GM19025 (cell line): ENCODE results near the gene MIAT.
"Not testable (repeated sequence)": the region's sequence is repeated elsewhere in the genome, so short reads cannot be mapped to it uniquely, and the experiment has no call there.

Experiments
- ATAC-seq: cut with Tn5 transposase; IDR thresholded peaks from one replicate; pipeline ENCODE4 v1.9.1; 2021; ENCODE audit warnings: mild to moderate bottlenecking, low read depth, moderate library complexity; ENCODE audit not compliant: unreplicated experiment

The MIAT gene

GRCh38 chr22:26690654-26691376, 33.4 kb downstream of the MIAT start:
- ATAC-seq, result no peak

DNA sequence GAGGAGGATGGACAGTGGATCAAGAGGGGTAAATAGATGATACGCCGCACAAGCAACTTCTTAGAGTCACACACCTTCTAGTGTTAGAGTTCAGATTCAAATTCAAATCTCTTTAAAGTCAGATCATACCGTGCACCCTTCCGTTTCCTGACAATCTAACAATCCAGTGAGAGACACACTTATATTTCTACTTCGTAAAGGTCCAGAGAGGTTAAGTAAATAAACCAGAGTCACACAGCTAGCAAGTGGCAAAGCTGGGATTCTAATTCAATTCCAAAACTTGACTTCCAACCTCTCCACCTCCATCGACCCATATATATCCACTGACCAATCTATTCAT, 34.0 kb downstream of the MIAT start:
- no peak for ATAC-seq

DNA sequence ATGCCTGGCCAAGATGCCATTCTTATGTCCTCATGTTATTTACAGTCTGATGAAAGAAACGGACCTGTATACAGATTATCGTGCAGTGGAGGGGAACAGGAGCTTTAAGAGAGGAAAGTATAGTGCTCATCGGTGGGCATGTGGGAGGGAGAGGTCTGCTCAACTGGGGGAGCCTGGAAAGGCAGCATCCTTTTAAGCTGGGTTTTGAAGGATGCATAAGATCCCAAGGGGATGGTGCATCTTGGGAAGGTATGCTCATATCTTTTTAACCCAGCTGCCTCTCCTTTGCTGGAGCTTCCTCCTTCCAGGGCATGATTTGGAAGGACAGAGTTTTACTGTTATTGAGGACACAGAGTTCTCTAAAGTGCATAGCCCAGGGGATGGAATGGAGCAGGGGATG, 34.8 kb downstream of the MIAT start:
- no peak for ATAC-seq

DNA sequence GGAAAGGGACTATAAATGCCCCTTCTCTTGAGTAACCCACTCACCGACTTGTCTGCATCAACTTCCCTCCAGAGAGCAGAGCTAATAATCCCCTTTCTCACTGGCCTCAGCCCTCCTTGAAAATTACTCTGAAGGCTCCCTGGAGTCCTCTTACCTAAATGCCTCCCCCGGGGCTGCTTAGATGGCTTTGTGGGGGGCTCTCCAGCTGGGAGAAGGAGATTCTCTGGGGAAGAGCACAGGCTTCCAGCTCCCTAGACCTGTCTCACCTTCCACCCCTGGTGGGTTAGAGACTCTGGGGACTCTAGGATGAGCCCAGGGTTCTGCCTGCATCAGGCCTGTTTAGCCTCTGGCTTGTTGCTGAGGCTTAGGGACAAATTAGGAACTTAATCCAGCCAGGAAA, 39.8 kb downstream of the MIAT start:
- ATAC-seq, result no peak

DNA sequence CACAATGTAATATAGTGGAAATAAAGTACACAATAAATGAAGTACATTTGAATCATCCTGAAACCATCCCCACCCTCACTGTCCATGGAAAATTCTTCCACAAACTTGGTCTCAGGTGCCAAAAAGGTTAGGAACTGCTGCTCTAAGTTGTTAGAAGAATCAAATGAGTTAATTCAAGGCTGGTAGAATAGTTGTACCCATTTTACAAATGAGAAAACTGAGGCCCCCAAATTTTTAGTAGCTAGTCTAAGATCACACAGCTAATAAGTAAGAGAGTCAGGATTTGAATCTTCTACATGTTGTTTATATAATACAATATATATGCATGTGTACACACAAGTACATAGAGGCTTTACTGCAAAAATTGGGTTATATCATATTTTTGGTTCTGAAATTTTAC, 43.1 kb downstream of the MIAT start:
- no peak for ATAC-seq

GRCh38 chr22:26700886-26701285, 43.5 kb downstream of the MIAT start:
- ATAC-seq, result no peak

- ATAC-seq, result no peak
These were observed 43.9 kb downstream of the MIAT start for GRCh38 chr22:26701323-26701722.

- no peak for ATAC-seq
These were observed 45.8 kb downstream of the MIAT start for GRCh38 chr22:26702906-26703830.

DNA sequence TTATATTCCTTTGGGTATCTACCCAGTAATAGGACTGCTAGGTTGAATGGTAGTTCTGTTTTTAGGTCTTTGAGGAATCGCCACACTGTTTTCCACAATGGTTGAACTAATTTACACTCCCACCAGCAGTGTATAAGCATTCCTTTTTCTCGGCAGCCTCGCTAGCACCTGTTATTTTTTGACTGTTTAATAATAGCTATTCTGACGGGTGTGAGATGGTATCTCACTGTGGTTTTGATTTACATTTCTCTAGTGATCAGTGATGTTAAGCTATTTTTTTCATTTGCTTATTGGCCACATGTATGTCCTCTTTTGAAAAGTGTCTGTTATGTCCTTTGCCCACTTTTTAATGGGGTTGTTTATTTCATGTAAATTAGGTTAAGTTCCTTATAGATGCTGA, 48.0 kb downstream of the MIAT start:
- ATAC-seq, result not testable (repeated sequence)

- no peak for ATAC-seq
These were observed 49.7 kb downstream of the MIAT start for GRCh38 chr22:26707090-26707489.

DNA sequence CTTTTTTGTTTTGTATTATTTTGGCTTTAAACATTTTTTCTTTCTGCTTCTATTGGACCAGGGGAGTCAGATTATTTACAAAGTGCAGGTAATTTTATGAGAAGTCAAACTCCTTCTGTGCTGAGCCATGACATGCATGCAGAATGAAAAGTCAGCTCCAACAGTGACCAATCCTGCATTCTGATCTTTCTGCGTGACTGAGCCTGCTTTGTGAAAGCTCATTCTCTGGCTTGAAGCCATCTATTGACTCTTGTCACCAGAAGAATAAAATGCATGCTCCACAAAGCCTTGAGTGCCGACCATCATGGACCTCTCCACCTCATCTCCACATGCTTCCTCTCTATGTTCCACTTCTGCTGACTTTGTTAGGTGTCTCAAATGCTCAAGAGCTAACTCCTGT, 50.2 kb downstream of the MIAT start:
- ATAC-seq, result no peak

GRCh38 chr22:26708256-26709009, 51.0 kb downstream of the MIAT start:
- ATAC-seq, result no peak

DNA sequence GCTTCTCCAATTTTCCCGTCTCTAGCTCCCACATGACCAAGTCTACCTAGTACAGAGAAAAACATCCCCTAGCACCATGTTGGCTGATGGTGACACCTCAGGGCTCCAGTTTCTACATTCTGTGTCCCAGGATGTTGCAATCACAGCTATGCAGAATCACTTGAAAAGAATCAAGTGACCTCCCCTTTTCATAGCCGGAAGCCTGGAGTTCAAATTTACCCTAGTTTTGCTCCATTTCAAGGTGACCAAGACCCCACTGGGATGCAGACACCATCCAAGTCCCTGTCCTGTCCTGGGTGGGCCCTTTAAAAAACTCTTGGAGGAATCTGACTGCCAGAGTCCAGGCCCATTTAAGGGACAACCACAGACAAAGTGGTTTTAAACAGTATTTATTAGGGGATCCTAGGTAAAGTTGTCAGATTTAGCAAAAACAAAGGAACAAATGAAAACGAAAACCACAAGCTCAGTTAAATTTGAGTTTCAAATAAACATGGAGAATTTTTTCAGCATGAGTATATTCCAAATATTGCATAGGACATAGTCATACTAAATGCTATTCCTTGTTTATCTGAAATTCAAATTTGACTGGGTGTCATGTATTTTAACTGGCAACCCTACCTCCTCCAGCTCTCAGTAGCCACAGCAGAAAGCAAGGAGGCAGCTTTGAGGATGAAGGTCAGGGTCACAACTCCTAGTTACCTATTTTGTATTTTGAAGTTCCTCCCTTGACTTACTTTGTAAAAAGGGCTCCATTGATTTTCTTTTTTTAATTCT, 52.4 kb downstream of the MIAT start:
- no peak for ATAC-seq

- no peak for ATAC-seq
These were observed 54.0 kb downstream of the MIAT start for GRCh38 chr22:26711205-26711963.

DNA sequence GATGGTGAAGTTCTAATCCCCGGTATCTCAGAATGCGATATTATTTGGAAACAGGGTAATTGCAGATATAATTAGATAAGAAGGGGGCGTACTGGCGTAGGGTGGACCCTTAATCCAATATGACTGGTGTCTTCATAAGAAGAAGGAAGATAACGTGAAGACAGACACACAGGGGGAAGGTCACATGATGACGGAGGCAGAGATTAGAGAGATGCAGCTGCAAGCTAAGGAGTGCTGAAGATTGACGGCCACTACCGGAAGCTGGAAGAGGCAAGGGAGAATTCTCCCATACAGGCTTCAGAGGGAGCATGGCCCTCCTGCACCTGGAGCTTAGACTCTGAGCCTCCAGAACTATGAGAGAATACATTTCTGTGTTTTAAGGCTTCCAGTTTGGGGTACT, 54.8 kb downstream of the MIAT start:
- ATAC-seq, result no peak

GRCh38 chr22:26713823-26714449, 56.5 kb downstream of the MIAT start:
- no peak for ATAC-seq

- no peak for ATAC-seq
These were observed 57.6 kb downstream of the MIAT start for GRCh38 chr22:26714971-26715370.

DNA sequence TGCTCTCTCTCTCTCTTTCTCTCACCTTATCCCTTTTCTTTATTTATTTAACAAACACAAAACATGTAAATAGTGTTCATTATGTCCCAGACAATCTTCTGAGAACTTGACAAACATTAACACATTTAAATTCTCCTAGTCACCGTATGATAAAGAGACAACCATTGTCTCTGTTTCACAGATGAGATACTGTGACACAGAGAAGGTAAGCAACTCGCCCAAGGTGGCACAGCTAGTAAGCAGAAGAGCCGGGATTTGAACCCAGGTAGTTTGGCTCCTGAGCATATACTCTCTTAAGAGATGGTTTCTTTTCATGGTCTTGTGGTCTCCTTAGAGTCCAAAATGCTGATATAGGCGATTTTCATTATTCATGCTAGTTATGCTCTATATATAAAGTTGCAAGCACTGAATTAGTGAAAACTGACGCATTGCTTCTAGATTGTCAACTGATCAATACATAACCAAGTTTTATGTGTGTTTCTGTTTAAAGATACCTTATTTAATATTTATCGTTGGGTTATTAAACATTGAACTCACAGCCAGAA, 58.1 kb downstream of the MIAT start:
- ATAC-seq, result no peak

DNA sequence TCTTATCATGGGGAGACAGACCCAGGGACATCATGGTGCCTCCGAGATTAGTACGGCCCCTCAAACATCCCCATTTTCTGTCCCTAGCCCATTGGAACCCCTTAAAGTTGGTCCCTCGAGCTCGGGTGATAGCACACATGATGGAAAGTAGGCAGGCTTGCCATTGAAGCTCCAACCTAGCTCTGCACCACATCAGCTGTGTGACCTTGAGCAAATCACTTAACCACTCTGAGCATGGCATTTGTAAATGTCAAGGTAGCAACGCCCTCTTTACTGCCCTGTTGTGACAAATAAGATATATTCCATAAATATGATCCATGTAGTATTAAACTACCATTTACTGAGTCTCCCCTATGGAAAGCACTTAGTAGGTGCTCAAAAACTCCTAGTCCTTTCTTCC, 61.1 kb downstream of the MIAT start:
- no peak for ATAC-seq
